RWPE2 (cell line): ENCODE measurements around the gene EHHADH.

Experiments used
- ATAC-seq: fragments of 200-7000 bp; cut with Tn5 transposase; 3 replicates; pipeline ENCODE4 v1.9.1; 2021; ENCODE audit warnings: low read depth
- DNase-seq: peaks from one replicate; pipeline ENCODE4 v3.0.0-alpha.2; 2020; ENCODE audit warnings: low spot score
- H3K27ac ChIP-seq: fragments of 450-650 bp; 2 replicates; pipeline ENCODE4 v1.5.1; 2017; ENCODE audit warnings: mild to moderate bottlenecking; ENCODE audit not compliant: poor library complexity, severe bottlenecking
- H3K27me3 ChIP-seq: fragments of 250-450 bp; sonication (Bioruptor Pico); 2 replicates; pipeline ENCODE4 v1.5.1; 2021; ENCODE audit warnings: mild to moderate bottlenecking, moderate library complexity; ENCODE audit not compliant: insufficient read depth, poor library complexity, severe bottlenecking
- H3K36me3 ChIP-seq: fragments of 250-450 bp; sonication (Bioruptor Pico); 2 replicates; pipeline ENCODE4 v1.5.1; 2020; ENCODE audit warnings: low read depth, mild to moderate bottlenecking, moderate library complexity
- H3K4me1 ChIP-seq: fragments of 250-450 bp; sonication (Bioruptor Pico); 2 replicates; pipeline ENCODE4 v1.5.1; 2021; ENCODE audit warnings: mild to moderate bottlenecking, moderate library complexity; ENCODE audit not compliant: insufficient read depth, poor library complexity, severe bottlenecking
- H3K4me3 ChIP-seq: fragments of 250-450 bp; sonication (Bioruptor Pico); 2 replicates; pipeline ENCODE4 v1.5.1; 2021; ENCODE audit warnings: mild to moderate bottlenecking, moderate library complexity; ENCODE audit not compliant: severe bottlenecking
- H3K9me3 ChIP-seq: fragments of 250-450 bp; sonication (Bioruptor Pico); 2 replicates; pipeline ENCODE4 v1.5.1; 2021; ENCODE audit warnings: mild to moderate bottlenecking, moderate library complexity; ENCODE audit not compliant: severe bottlenecking
- CTCF ChIP-seq: fragments of 450-650 bp; IDR thresholded peaks from one replicate; pipeline ENCODE4 v1.5.1; 2017; ENCODE audit warnings: mild to moderate bottlenecking, moderate library complexity; ENCODE audit not compliant: poor library complexity, severe bottlenecking

Gene EHHADH

DNA sequence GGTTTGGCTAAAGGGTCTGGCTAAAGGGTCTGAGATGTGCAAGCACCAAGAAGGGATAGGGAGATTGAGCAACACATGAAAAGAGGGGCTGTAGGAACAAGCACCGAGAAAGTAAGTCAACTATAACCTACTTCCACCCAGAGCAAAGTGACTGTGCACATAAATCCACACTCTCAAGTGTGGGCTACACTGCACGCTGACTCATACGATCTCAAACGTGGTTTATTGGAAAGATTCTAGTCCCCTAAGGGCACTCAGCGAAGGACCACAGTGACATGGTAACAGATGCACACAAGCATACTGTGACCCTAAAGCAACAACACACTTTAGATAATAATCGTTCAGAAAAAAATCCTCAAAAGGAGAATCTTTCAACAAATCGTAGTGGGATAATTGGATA lies 48.0 kb downstream of the EHHADH start:
- DNase-seq (no peak), ATAC-seq (no peak)
- TF ChIP-seq CTCF, result no peak
- Histone ChIP-seq H3K27me3 (no peaks in the 10 kb centered on the region), H3K9me3 (no peaks in the 10 kb centered on the region), H3K27ac (no peak overlapping the region), H3K36me3 (no peaks in the 10 kb centered on the region), H3K4me1 (peaks cover 1% of the 10 kb centered on the region), H3K4me3 (no peak overlapping the region)

- TF ChIP-seq CTCF, result no peak
- no peak overlapping the region for H3K27ac ChIP-seq
- DNase-seq (no peak), ATAC-seq (no peak)
- H3K36me3 ChIP-seq, result no peaks in the 10 kb centered on the region
- H3K9me3 ChIP-seq, result no peaks in the 10 kb centered on the region
- H3K4me1 ChIP-seq, result peaks cover 11% of the 10 kb centered on the region
- H3K4me3 ChIP-seq, result no peak overlapping the region
- H3K27me3 ChIP-seq, result no peaks in the 10 kb centered on the region
Measured at GRCh38 chr3:185204894-185205293, 49.0 kb downstream of the EHHADH start.

DNA sequence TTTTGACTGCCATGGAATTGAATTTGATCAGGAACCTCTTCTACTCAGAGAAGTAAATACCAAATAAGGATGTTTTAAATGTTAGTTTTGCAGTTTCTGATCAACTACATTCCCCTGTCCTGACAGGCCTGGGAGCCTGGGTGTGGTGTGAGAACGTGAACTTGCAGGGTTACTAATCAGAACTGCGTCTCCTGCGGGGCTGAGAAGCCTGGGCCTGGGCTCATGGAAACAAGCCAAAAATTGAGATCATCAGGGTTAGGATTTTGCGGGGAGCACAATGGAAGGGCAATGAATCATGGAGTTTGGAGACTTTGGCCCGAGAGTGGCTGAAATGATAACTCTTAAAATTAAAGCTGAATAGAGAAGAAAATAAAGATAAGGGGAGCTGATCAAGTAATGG lies 53.2 kb downstream of the EHHADH start:
- no peak for TF ChIP-seq CTCF
- Histone ChIP-seq H3K9me3 (no peaks in the 10 kb centered on the region), H3K27me3 (no peaks in the 10 kb centered on the region), H3K4me3 (no peak overlapping the region), H3K27ac (peak overlapping the region; percentile 59), H3K4me1 (peaks cover 13% of the 10 kb centered on the region), H3K36me3 (no peaks in the 10 kb centered on the region)
- DNase-seq, result peak; percentile 88
- peak; percentile 99 for ATAC-seq

GRCh38 chr3:185199671-185200070 lies 54.2 kb downstream of the EHHADH start:
- no peak for TF ChIP-seq CTCF

GRCh38 chr3:185199206-185199605 lies 54.6 kb downstream of the EHHADH start:
- no peak overlapping the region for H3K27ac ChIP-seq
- no peak for DNase-seq
- no peaks in the 10 kb centered on the region for H3K36me3 ChIP-seq
- ATAC-seq, result no peak
- TF ChIP-seq CTCF, result no peak
- peaks cover 13% of the 10 kb centered on the region for H3K4me1 ChIP-seq
- H3K27me3 ChIP-seq, result no peaks in the 10 kb centered on the region
- no peaks in the 10 kb centered on the region for H3K9me3 ChIP-seq
- H3K4me3 ChIP-seq, result no peak overlapping the region

More at GRCh38 chr3:185199671-185200070, 54.2 kb downstream of the EHHADH start:
- Histone ChIP-seq H3K27ac (peak overlapping the region; percentile 59), H3K36me3 (no peaks in the 10 kb centered on the region), H3K4me3 (no peak overlapping the region), H3K4me1 (peaks cover 13% of the 10 kb centered on the region), H3K9me3 (no peaks in the 10 kb centered on the region), H3K27me3 (no peaks in the 10 kb centered on the region)
- ATAC-seq, result no peak
- DNase-seq, result no peak
